Testis (tissue), 3 donors: ENCODE data around the gene GLI1. TPM values are rescaled to one million over a fixed set of nuclear protein-coding genes. Genes with fewer than 3 reads are reported as not detected.

ENCODE experiments used
- DNase-seq: peaks from one replicate; pipeline ENCODE4 v3.0.0-alpha.2; 2019
- H3K27ac ChIP-seq, 2 donors: fragments of 200-600 bp; sonication (generic); one replicate each; pipeline ENCODE4 v1.5.1; 2019
- H3K27me3 ChIP-seq: fragments of 200-600 bp; sonication (generic); one replicate; pipeline ENCODE4 v1.5.1; 2019
- H3K36me3 ChIP-seq: fragments of 200-600 bp; sonication (generic); one replicate; pipeline ENCODE4 v1.5.1; 2017; ENCODE audit warnings: low read depth; ENCODE audit errors: missing control alignments
- H3K4me1 ChIP-seq: fragments of 200-600 bp; sonication (generic); one replicate; pipeline ENCODE4 v1.5.1; 2019
- H3K4me3 ChIP-seq, 2 donors: fragments of 200-600 bp; sonication (generic); one replicate each; pipeline ENCODE4 v1.5.1; 2017 to 2019
- H3K9me3 ChIP-seq: fragments of 200-600 bp; sonication (generic); one replicate; pipeline ENCODE4 v1.5.1; 2017
- POLR2A ChIP-seq: fragments of 450-650 bp; IDR thresholded peaks from one replicate; pipeline ENCODE4 v1.6.1; 2017; ENCODE audit warnings: antibody characterized with exemption, mild to moderate bottlenecking, moderate library complexity
- WGBS, 2 donors: methylation state at CpG; one replicate each; pipeline ENCODE4 v1.1.5; 2018; 5-methylcytosine and 5-hydroxymethylcytosine counted together
- intact Hi-C: fragments of 100-400 bp; cut with DNase I; formaldehyde crosslinking; loops from one replicate; pipeline ENCODE4 v1.15.1; 2023; ENCODE audit warnings: low total_unique reads
- polyA plus RNA-seq: library from polyadenylated mRNA; stranded (reverse); fragments of 350-450 nt; fragmentation: Illumina TruSeq; extraction: RNeasy Lipid Tissue Mini Kit (QIAGEN cat#74804); gene quantifications from one replicate; pipeline ENCODE4 v1.2.3, GENCODE V29; 2014; ENCODE audit warnings: low read depth, low replicate concordance; ENCODE audit not compliant: insufficient read depth
- total RNA-seq, 2 donors: library from RNA; depleted of rRNA; stranded (reverse); fragments of >200 nt; gene quantifications; one replicate each; pipeline ENCODE4 v1.2.3, GENCODE V29; 2016
- TF ChIP-seq, protein P1 (sequence below), 3 experiments: fragments of 450-650 bp in 2 of 3; fragments of 200-600 bp in 1 of 3; sonication (generic) in 1 of 3; IDR thresholded peaks; one replicate each; pipeline ENCODE4 v1.5.1; 2016 to 2019; ENCODE audit warnings: antibody characterized with exemption in 3 of 3, mild to moderate bottlenecking in 2 of 3, moderate library complexity in 1 of 3

GLI1 gene
- total and polyA plus RNA-seq, 3 donors from 2014 or later, result 8.3 to 18.0 (median 9.3) TPM

- Histone ChIP-seq H3K36me3 (no peaks in the 10 kb centered on the region), H3K9me3 (no peaks in the 10 kb centered on the region), H3K4me1 (peaks cover 11% of the 10 kb centered on the region), H3K27ac (no peak overlapping the region), H3K4me3 (no peak overlapping the region), H3K27me3 (no peaks in the 10 kb centered on the region)
- intact Hi-C loops, result no loop called here
- 80 to 91% methylated on average over 1 to 4 of the region's 4 CpGs for WGBS, 2 donors
- TF ChIP-seq POLR2A, result no peak
- TF ChIP-seq, protein P1, sequence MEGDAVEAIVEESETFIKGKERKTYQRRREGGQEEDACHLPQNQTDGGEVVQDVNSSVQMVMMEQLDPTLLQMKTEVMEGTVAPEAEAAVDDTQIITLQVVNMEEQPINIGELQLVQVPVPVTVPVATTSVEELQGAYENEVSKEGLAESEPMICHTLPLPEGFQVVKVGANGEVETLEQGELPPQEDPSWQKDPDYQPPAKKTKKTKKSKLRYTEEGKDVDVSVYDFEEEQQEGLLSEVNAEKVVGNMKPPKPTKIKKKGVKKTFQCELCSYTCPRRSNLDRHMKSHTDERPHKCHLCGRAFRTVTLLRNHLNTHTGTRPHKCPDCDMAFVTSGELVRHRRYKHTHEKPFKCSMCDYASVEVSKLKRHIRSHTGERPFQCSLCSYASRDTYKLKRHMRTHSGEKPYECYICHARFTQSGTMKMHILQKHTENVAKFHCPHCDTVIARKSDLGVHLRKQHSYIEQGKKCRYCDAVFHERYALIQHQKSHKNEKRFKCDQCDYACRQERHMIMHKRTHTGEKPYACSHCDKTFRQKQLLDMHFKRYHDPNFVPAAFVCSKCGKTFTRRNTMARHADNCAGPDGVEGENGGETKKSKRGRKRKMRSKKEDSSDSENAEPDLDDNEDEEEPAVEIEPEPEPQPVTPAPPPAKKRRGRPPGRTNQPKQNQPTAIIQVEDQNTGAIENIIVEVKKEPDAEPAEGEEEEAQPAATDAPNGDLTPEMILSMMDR (IDR thresholded peaks at IDR 0.05), result no peak
- DNase-seq, result no peak
These were observed 11.5 kb downstream of the GLI1 start for GRCh38 chr12:57470970-57471656.

DNA sequence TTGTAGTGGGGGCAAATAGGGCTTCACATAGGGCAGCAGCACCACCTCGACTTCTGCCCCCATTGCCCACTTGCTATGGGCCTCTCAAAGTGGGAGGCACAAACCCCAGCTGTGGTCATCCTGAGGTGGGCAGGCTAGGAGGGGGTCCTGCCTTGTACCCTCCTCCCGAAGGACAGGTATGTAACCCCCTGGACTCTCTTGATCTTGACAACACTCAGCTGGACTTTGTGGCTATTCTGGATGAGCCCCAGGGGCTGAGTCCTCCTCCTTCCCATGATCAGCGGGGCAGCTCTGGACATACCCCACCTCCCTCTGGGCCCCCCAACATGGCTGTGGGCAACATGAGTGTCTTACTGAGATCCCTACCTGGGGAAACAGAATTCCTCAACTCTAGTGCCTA lies 12.1 kb downstream of the GLI1 start:
- no peak overlapping the region for H3K4me3 ChIP-seq
- H3K27me3 ChIP-seq, result no peaks in the 10 kb centered on the region
- no peak overlapping the region for H3K27ac ChIP-seq
- WGBS, 2 donors, result 81 to 100% methylated on average over 3 of the region's 3 CpGs
- no peaks in the 10 kb centered on the region for H3K9me3 ChIP-seq
- H3K4me1 ChIP-seq, result peaks cover 15% of the 10 kb centered on the region
- no peak for TF ChIP-seq POLR2A
- TF ChIP-seq, protein P1 (IDR thresholded peaks at IDR 0.05), result no peak
- no peaks in the 10 kb centered on the region for H3K36me3 ChIP-seq
- intact Hi-C loops, result no loop called here
- no peak for DNase-seq

DNA sequence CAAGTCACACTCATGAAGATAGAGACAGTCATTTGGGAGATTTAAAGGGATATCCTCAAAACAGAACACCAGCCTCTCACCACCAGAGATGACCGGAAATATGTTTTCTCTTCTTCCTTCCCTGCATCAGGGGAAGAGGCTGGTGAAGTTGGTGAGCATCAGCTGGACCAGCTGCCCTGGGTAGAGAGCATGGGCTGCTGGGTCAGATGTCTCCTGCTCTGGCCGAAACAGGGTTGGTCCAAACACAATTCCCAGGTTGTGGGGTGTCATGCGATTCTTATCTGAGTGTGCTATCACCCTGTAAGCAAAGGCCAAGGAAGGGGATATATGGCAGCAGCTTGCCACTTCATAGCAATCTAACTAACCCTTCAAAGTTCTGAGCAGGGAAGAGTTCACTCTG lies 12.8 kb downstream of the GLI1 start:
- WGBS, 2 donors, result 86 to 90% methylated on average over 1 to 3 of the region's 3 CpGs
- peaks cover 15% of the 10 kb centered on the region for H3K4me1 ChIP-seq
- TF ChIP-seq, protein P1 (IDR thresholded peaks at IDR 0.05), result no peak
- no peak for TF ChIP-seq POLR2A
- H3K27ac ChIP-seq, result no peak overlapping the region
- no peaks in the 10 kb centered on the region for H3K36me3 ChIP-seq
- intact Hi-C loops, result no loop called here
- no peaks in the 10 kb centered on the region for H3K27me3 ChIP-seq
- DNase-seq, result no peak
- H3K4me3 ChIP-seq, result no peak overlapping the region
- H3K9me3 ChIP-seq, result no peaks in the 10 kb centered on the region

DNA sequence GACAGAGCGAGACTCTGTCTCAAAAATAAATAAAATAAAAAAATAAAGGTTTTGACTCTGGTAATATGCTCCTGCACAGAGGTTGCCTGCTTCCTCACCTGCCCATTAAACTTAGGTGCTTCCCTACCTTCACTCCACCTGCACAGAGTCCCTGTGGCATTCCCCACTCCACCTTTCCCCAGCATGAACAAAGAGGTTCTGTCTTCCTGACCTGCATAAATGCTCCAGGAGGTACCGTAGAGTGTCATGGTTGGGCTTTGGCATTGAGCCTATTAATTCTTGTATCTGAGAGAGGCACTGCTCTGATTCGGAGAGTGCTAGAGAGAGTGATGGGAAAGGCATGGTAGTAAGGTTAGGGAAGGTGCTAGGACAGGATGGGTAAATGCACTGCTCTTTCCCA lies 13.8 kb downstream of the GLI1 start:
- TF ChIP-seq, protein P1 (IDR thresholded peaks at IDR 0.05), result no peak
- TF ChIP-seq POLR2A, result no peak
- Histone ChIP-seq H3K36me3 (no peaks in the 10 kb centered on the region), H3K4me3 (no peak overlapping the region), H3K9me3 (no peaks in the 10 kb centered on the region), H3K27me3 (no peaks in the 10 kb centered on the region), H3K27ac (no peak overlapping the region), H3K4me1 (peaks cover 15% of the 10 kb centered on the region)
- DNase-seq, result no peak
- WGBS, 2 donors, result 59 to 62% methylated on average over 3 of the region's 3 CpGs
- intact Hi-C loops, result no loop called here

GRCh38 chr12:57473886-57474285 lies 14.3 kb downstream of the GLI1 start:
- Histone ChIP-seq H3K9me3 (no peaks in the 10 kb centered on the region), H3K4me1 (peaks cover 15% of the 10 kb centered on the region), H3K27ac (no peak overlapping the region), H3K4me3 (no peak overlapping the region), H3K27me3 (no peaks in the 10 kb centered on the region), H3K36me3 (no peaks in the 10 kb centered on the region)
- TF ChIP-seq, protein P1 (IDR thresholded peaks at IDR 0.05), result no peak
- no peak for TF ChIP-seq POLR2A
- DNase-seq, result no peak
- 89 to 95% methylated on average over 5 of the region's 5 CpGs for WGBS, 2 donors
- intact Hi-C loops, result no loop called here
